ENCODE results near the gene ADARB2.

DNA sequence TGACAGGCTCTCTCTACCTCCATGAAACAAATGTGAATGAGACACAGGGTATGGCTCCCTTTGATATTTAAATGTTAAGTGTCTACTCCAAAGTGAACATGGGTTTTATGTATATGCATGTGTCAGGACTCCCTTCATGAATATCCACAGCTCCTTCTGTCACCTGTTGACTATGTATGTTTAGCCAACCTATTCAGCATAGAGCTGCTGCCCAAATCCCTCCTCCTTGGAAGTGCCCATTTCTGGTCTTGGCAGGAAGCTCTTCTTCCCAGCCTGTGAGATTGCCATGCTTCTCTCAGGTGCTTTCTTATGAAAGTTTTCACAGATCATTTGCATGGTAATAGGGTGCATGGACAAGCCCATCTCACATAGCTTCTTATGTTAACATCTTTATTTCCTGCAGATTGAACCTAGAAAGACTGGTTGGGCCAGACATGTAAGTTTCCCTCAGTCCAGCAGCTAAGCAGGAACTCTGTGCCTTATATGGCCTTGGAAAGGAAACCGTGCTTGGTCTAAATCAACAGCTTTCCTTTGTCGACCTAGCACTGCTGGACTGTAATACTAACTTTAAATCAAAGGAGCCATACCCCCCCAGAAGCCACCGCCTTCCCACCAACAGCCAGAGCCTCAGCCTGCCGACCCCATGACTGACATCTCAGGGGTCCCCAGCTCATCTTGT is 288.9 kb downstream of the ADARB2 start:
- TF ChIP-seq, protein P1, sequence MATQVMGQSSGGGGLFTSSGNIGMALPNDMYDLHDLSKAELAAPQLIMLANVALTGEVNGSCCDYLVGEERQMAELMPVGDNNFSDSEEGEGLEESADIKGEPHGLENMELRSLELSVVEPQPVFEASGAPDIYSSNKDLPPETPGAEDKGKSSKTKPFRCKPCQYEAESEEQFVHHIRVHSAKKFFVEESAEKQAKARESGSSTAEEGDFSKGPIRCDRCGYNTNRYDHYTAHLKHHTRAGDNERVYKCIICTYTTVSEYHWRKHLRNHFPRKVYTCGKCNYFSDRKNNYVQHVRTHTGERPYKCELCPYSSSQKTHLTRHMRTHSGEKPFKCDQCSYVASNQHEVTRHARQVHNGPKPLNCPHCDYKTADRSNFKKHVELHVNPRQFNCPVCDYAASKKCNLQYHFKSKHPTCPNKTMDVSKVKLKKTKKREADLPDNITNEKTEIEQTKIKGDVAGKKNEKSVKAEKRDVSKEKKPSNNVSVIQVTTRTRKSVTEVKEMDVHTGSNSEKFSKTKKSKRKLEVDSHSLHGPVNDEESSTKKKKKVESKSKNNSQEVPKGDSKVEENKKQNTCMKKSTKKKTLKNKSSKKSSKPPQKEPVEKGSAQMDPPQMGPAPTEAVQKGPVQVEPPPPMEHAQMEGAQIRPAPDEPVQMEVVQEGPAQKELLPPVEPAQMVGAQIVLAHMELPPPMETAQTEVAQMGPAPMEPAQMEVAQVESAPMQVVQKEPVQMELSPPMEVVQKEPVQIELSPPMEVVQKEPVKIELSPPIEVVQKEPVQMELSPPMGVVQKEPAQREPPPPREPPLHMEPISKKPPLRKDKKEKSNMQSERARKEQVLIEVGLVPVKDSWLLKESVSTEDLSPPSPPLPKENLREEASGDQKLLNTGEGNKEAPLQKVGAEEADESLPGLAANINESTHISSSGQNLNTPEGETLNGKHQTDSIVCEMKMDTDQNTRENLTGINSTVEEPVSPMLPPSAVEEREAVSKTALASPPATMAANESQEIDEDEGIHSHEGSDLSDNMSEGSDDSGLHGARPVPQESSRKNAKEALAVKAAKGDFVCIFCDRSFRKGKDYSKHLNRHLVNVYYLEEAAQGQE (IDR thresholded peaks at IDR 0.05; ENCODE audit: insufficient replicate concordance, low read depth), result no peak
- TF ChIP-seq, protein P2, sequence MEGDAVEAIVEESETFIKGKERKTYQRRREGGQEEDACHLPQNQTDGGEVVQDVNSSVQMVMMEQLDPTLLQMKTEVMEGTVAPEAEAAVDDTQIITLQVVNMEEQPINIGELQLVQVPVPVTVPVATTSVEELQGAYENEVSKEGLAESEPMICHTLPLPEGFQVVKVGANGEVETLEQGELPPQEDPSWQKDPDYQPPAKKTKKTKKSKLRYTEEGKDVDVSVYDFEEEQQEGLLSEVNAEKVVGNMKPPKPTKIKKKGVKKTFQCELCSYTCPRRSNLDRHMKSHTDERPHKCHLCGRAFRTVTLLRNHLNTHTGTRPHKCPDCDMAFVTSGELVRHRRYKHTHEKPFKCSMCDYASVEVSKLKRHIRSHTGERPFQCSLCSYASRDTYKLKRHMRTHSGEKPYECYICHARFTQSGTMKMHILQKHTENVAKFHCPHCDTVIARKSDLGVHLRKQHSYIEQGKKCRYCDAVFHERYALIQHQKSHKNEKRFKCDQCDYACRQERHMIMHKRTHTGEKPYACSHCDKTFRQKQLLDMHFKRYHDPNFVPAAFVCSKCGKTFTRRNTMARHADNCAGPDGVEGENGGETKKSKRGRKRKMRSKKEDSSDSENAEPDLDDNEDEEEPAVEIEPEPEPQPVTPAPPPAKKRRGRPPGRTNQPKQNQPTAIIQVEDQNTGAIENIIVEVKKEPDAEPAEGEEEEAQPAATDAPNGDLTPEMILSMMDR (IDR thresholded peaks at IDR 0.05; ENCODE audit: insufficient read depth, low read length), result no peak
- TF ChIP-seq SPI1 (IDR thresholded peaks at IDR 0.05; ENCODE audit: borderline replicate concordance, low read depth), result no peak
- no peak for TF ChIP-seq POLR2AphosphoS5 (IDR thresholded peaks at IDR 0.05; ENCODE audit: low read depth)

Data from HL-60 (cell line).